LHCN-M2 (cell line): ENCODE measurements around the gene BRCA2. TPM values are rescaled to one million over a fixed set of nuclear protein-coding genes. Genes with fewer than 3 reads are reported as not detected.
"Not testable (repeated sequence)": the region's sequence is repeated elsewhere in the genome, so short reads cannot be mapped to it uniquely, and the experiment has no call there.

Source experiments
- DNase-seq: peaks from one replicate; pipeline ENCODE4 v3.0.0-alpha.2; 2012; ENCODE audit warnings: low read depth
- total RNA-seq: library from RNA; depleted of rRNA; stranded (reverse); fragments of >200 nt; gene quantifications from 2 replicates; pipeline ENCODE4 v1.2.3, GENCODE V29; 2014

Gene BRCA2
- total RNA-seq, 1 experiment from 2014 or later = 22.7 TPM

DNA sequence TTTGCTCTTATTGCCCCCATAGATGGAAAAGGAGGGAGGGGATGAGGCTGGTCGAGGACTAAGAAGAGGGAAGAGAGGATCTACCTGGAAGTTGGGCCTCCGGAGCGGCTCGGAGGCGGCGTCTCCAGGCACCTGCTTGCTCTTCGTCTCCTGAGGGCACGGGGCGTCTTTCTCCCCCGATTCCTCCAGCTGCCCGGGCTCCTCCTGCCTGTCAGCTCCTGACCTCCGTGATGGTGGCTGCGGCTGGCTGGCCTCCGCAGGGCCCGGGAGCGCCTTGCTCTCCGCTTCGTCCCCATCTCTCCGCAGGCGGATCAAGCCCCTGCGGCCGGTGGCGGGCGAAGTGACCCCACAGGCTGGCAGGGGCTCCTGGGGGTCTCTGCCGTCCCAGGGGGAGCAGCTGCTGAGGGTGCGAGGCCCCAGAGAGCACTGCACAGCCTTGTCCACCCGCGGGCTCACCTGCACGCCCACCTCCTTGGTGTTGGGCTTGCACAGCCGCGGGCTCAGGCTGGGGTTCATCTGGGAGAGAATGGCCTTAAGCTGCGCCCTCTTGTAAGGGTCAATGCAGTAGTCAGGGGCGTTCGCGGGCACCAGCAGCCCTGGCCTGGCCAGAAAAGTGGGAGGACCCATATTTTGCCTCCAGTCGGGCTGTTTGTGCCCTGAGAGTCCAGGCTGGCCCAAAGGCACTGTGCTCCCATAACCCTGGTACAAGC lies 4.0 kb upstream of the BRCA2 start:
- no peak for DNase-seq

DNA sequence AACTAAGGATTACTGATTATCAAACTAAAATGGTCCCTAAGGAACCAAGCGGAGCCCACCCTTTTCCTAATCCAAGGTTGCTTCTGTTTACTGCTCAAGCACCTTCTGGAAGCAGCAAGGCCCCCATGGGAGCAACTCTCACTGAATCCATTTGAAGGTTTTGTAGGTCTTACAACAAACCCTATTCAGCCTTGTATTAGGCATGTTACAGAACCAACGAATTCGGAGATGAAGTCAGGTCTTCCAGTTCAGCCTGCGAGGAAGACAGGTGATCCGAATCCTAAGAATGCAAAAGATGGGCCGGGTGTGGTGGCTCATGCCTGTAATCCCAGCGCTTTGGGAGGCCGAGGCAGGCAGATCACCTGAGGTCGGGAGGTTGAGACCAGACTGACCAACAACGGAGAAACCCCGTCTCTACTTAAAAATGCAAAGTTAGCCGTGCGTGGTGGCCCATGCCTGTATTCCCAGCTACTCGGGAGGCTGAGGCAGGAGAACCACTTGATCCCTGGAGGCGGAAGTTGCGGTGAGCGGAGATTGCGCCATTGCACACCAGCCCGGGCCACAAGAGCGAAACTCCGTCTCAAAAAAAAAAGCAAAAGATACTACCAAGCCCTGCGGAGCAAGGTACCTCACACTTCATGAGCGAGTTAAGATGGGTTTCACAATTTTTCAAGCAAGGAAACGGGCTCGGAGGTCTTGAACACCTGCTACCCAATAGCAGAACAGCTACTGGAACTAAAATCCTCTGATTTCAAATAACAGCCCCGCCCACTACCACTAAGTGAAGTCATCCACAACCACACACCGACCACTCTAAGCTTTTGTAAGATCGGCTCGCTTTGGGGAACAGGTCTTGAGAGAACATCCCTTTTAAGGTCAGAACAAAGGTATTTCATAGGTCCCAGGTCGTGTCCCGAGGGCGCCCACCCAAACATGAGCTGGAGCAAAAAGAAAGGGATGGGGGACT lies 754 bp upstream of the BRCA2 start:
- DNase-seq = peak; percentile 54

DNA sequence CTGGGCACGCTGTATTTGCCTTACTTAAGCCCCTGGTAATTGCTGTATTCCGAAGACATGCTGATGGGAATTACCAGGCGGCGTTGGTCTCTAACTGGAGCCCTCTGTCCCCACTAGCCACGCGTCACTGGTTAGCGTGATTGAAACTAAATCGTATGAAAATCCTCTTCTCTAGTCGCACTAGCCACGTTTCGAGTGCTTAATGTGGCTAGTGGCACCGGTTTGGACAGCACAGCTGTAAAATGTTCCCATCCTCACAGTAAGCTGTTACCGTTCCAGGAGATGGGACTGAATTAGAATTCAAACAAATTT lies 676 bp downstream of the BRCA2 start:
- no peak for DNase-seq

DNA sequence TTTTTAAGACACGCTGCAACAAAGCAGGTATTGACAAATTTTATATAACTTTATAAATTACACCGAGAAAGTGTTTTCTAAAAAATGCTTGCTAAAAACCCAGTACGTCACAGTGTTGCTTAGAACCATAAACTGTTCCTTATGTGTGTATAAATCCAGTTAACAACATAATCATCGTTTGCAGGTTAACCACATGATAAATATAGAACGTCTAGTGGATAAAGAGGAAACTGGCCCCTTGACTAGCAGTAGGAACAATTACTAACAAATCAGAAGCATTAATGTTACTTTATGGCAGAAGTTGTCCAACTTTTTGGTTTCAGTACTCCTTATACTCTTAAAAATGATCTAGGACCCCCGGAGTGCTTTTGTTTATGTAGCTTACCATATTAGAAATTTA lies 1.2 kb downstream of the BRCA2 start:
- no peak for DNase-seq

DNA sequence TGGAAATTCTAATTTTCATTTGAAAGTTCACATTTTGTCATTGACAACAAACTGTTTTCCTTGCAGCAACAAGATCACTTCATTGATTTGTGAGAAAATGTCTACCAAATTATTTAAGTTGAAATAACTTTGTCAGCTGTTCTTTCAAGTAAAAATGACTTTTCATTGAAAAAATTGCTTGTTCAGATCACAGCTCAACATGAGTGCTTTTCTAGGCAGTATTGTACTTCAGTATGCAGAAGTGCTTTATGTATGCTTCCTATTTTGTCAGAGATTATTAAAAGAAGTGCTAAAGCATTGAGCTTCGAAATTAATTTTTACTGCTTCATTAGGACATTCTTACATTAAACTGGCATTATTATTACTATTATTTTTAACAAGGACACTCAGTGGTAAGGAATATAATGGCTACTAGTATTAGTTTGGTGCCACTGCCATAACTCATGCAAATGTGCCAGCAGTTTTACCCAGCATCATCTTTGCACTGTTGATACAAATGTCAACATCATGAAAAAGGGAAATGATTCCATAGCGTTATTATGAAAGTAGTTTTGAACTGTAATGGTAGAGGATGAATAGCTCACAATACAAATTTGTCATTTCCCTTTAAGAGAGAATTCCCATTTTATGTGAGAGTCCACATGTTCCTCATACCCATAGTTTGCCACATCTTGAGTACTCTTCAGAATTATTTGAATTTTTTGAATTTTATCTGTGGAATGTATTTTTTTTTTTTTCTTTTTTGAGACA lies 2.6 kb downstream of the BRCA2 start:
- no peak for DNase-seq

DNA sequence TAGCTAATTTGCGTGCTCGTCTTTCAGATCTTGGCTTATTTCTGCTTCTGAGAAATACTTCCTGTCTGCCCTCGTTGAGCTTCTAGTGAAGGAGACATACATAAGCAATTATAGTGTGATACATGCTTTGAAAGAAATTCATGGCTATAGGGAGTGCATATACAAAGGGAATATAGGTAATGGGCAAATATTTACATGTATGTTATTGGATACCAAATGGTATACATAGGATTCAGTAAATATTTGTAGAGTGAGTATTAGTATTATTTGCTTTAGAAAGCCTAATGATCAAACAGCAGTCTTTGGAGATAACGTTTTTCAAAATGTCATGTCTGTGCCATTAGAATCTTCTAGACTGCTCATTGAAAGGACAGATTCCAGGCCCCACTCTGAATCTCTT lies 5.2 kb downstream of the BRCA2 start:
- no peak for DNase-seq

DNA sequence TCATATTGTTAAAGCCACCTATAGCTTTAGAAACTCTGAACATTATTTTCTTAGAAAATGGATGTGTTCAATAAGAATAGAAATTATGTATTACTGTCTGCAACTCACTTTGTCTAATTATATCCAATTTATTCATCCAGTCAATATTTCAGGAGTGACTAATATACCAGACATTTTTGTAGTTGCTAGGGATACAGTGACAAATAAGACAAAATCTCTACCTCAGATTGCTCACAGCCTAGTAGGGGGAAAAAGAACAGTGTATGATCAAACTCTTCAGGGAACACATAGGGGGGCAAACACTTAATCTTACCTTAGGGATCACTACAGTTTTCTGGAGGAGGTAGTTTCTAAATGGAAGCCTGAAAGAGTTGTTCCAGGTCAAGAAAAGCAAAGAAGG lies 8.6 kb downstream of the BRCA2 start:
- DNase-seq = peak; percentile 82

DNA sequence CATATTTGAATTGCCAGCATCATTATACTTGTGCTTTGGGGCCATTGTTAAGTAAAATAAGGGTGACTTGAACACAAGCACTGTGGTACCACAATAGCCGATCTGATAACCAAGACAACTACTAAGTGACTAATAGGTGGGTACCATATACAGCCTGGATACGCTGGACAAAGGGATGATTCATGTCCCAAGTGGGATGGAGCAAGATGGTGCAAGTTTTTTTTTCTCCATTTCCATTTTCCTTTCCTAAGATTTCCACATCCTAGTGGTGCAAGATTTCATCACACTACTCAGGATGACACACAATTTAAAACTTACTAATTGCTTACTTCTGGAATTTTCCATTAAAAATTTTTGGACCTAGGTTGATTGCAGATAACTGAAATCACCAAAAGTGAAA lies 15.1 kb downstream of the BRCA2 start:
- peak; percentile 90 for DNase-seq

DNA sequence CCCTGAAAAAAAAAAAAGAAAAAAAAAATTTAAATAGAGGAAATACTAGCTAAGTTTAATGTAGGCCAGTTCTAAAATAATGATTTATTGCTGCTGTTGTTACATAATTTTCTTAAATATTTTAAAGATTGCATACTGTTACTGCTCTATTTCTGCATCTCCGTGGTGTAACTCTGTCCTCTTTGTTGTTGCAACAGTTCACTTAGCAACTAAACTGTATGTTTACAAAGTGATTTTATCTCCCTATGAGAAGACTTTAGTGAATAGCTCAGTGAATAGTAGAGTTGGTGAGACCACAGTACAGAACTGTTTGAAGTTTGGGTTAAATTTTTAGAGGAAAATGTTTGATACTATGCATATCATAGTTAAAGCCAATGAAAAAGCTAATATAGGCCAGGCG lies 19.4 kb downstream of the BRCA2 start:
- DNase-seq = no peak

DNA sequence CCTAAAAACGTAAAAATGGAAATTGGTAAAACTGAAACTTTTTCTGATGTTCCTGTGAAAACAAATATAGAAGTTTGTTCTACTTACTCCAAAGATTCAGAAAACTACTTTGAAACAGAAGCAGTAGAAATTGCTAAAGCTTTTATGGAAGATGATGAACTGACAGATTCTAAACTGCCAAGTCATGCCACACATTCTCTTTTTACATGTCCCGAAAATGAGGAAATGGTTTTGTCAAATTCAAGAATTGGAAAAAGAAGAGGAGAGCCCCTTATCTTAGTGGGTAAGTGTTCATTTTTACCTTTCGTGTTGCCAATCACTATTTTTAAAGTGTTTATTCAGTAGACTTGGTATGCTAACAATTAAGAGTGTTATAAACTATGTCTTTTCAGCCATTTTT lies 25.6 kb downstream of the BRCA2 start:
- no peak for DNase-seq

DNA sequence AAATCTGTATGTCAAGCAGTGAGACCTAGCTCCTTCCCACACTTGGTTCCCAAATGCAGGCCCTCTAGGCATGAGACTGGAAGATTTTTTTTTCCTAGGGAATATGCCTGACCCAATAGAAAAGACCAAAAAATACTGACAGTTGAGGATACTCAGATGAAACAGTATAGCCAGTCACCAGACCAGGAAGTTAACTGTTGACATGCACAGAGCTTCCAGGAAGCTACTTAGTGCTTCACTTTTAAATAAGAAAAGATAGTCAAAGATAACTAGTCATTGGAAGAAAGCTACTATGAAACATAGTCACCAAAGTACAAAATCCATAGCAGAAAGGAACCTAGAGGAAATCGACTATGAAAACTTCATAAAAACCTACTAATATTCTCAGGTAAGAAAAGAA lies 32.3 kb downstream of the BRCA2 start:
- DNase-seq = no peak

DNA sequence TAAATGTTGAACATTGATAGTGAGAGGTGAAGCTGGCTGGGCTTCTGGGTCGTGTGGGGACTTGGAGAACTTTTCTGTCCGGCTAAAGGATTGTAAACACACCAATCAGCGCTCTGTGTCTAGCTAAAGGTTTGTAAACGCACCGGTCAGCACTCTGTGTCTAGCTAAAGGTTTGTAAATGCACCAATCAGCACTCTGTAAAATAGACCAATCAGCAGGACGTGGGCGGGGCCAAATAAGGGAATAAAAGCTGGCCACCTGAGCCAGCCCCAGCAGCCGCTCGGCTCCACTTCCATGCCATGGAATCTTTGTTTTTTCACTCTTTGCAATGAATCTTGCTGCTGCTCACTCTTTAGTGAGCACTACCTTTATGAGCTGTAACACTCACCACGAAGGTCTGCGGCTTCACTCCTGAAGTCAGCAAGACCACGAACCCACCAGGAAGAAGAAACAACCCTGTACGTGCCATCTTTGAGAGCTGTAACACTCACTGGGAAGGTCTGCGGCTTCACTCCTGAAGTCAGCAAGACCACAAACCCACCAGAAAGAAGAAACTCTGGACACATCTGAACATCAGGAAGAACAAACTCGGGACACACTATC lies 35.6 kb downstream of the BRCA2 start:
- not testable (repeated sequence) for DNase-seq

DNA sequence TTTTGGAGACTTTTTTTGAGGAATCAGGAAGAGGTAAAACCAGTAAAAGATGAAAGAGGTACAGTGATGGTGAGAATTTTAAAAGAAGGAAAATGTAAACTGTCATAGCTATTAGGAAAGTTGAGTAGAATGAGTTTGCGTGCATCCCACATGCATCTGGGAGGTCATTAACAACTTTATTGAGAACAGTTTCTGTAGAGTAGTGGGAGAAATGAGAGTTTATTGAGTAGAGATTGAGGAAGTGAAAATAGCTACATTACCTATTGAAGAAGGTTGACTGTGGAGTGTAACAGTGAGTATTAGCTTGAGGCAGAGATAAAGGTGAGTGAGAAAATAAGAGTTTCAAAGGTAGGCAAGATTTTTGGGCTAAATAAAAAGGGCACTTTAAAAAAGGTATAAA lies 38.7 kb downstream of the BRCA2 start:
- DNase-seq = no peak

DNA sequence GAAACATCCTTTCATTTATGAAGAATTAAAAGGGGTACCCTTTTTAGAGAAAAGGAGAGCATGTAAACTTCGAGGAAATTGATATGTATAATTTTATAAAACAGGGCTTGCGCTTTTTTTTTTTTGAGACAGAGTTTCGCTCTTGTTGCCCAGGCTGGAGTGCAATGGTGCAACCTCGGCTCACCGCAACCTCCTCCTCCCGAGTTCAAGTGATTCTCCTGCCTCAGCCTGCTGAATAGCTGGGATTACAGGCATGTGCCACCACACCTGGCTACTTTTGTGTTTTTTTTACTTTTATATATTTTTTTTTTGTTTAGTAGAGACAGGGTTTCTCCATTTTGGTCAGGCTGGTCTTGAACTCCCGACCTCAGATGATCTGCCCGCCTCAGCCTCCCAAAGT lies 40.6 kb downstream of the BRCA2 start:
- not testable (repeated sequence) for DNase-seq

DNA sequence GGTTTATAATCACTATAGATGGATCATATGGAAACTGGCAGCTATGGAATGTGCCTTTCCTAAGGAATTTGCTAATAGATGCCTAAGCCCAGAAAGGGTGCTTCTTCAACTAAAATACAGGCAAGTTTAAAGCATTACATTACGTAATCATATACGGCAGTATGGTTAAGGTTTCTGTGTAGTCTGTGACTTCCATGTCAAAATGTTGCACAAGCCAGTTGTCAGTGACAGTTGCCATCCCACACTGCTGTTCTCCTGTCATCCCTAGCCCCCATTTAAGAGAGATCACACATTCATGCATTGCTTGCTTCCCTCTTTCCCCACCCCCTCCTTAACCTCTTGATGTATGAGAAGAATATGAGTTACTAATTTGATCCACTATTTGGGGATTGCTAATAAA lies 47.3 kb downstream of the BRCA2 start:
- DNase-seq = no peak

DNA sequence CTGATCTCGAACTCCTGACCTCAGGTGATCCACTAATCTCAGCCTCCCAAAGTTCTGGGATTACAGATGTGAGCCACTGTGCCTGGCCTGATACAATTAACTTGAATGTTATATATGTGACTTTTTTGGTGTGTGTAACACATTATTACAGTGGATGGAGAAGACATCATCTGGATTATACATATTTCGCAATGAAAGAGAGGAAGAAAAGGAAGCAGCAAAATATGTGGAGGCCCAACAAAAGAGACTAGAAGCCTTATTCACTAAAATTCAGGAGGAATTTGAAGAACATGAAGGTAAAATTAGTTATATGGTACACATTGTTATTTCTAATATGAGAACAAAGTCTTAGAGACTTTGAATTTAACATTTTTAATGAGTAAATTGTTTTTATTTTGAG lies 55.5 kb downstream of the BRCA2 start:
- DNase-seq = no peak

DNA sequence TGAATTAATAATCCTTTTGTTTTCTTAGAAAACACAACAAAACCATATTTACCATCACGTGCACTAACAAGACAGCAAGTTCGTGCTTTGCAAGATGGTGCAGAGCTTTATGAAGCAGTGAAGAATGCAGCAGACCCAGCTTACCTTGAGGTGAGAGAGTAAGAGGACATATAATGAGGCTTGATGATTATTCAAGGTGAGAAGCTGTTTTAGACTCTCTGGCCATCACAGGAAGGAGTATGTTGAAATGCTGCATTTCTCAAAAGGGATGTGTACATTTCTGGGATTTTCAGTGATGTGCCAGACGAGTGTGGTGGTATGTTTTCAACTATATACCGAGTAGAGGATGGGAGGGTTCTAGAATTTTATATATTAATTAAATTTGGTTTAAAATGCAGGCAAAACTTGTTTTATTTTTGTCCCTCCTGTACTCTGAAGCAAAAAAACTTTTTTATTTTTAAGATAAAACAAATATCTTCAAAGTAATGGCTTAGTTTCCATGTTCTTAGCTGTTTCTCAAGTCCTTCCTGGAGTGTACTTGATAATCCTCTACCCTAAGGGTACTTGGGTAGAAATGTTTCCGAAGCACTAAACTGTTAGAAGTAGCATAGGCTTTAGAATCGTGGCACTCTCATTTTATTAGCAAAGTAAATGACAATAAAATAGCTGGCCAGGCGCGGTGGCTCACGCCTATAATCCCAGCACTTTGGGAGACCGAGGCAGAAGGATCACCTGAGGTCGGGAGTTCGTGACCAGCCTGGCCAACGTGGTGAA lies 61.5 kb downstream of the BRCA2 start:
- no peak for DNase-seq

DNA sequence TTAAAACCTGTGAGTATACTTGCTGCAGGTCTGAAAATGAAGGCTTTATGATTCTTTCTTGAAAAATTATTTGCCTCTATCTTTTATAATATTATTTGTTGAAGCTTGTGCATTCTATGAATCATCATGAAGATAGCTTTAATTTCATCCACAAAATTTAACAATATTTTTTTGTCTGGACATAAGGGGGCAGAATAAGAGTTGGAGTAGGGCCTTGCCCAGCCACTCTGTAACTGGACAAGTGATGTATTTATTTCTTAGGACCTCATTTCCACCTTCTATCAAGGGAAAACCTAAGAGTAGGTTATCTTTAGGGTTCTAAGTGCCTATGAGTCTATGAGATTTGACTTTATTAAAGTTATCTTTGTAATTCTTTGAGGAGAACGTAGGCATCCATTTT lies 62.7 kb downstream of the BRCA2 start:
- peak; percentile 2 for DNase-seq

DNA sequence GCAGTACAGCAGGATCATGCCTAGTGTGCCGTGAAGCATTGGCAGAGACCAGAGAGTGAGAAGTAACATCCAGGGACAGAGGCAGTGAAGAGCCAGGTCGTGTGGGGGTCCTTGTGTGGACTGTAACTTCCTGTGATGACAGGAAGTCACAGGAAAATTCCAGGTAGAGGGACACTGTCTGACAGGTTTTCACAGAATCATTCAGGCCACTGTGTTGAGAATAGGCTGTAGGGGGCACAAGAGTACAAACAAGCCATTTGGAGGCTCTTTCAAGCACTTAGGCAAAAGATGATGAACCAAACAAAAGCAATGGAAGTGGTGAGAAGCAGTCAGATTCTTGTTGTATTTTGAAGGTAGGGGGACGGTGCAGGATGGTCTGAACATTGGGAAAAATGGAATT lies 66.2 kb downstream of the BRCA2 start:
- peak; percentile 2 for DNase-seq

DNA sequence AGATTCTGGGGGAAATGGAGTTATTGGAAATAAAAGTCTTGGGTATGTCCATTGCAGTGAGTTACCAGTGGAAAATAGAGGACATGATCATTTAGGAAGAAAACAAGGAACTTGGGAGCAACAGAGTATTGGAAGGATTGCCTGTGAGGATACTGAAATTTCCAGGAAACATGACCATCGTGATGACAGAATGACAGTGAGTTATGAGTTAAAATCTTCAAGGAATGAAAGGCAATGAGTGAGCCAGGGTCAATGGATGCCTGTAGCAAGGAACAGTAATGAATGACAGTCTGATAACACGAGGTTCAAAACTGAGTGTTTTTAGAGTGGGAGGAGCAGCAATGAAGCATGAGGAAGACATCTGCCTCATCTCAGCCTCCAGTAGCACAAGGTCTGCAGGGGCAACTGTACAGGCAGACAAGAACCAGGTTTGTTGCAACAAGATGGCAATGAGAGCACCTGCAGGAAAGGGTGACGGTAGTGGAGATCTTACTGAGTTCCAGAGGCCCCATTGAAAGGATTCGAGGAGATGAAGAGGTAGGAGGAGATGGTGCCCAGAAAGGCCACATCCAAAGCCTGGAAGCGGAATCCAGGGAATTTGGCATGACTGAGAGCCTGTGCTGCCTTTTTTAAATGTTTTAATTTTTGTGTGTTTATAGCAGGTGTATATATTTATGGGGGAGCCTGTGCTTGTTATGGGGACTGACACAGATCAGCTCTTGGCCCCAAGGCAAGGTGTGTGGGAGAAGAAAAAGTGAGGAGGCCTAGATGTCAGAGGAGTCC lies 68.7 kb downstream of the BRCA2 start:
- DNase-seq = no peak
